PC-9 (cell line): Measurements from ENCODE around the gene LEO1. TPM values are rescaled to one million over a fixed set of nuclear protein-coding genes. Genes with fewer than 3 reads are reported as not detected.
A peak's percentile ranks its signal among the peaks of the same experiment; 100 is the strongest.

Experiments
- BruUV-seq: library from RNA; stranded (reverse); fragments of 400-500 nt; replicated peaks from 2 replicates; lab custom pipeline; 2021; lab: Mats Ljungman, UMichigan
- CTCF ChIA-PET: fragments of 300-600 bp; sonication (Branson Sonifier 250); formaldehyde crosslinking; loops from one replicate; lab custom pipeline; 2022; ENCODE audit warnings: antibody characterized with exemption; lab: Charles Lee
- POLR2A ChIA-PET: fragments of 300-600 bp; sonication (Branson Sonifier 250); formaldehyde crosslinking; loops from one replicate; lab custom pipeline; 2022; ENCODE audit warnings: antibody characterized with exemption; ENCODE audit not compliant: unreplicated experiment; lab: Charles Lee
- DNase-seq, 2 experiments: peaks; one replicate each; pipeline versions ENCODE4 v3.0.0 to v3.0.0-alpha.2; 2015 to 2022; ENCODE audit warnings: mixed read lengths in 1 of 2
- H2AFZ ChIP-seq: fragments of 200-600 bp; sonication (generic); 2 replicates; pipeline ENCODE4 v1.8.1; 2017; ENCODE audit warnings: antibody characterized with exemption
- H3F3A ChIP-seq: fragments of 200-600 bp; sonication (generic); 2 replicates; pipeline ENCODE4 v1.8.1; 2017; ENCODE audit warnings: antibody characterized with exemption, mild to moderate bottlenecking, low read depth; ENCODE audit not compliant: insufficient read depth
- H3K27ac ChIP-seq: fragments of 200-600 bp; sonication (generic); 2 replicates; pipeline ENCODE4 v1.6.1; 2016; ENCODE audit warnings: mixed run types
- H3K27me3 ChIP-seq: fragments of 200-600 bp; sonication (generic); 2 replicates; pipeline ENCODE4 v1.6.1; 2016; ENCODE audit warnings: low read depth, mixed run types; ENCODE audit not compliant: insufficient read depth
- H3K36me3 ChIP-seq: fragments of 200-600 bp; sonication (generic); 2 replicates; pipeline ENCODE4 v1.6.1; 2016; ENCODE audit warnings: low read depth, mixed run types
- H3K4me1 ChIP-seq: fragments of 200-600 bp; sonication (generic); replicated peaks from 2 replicates; pipeline ENCODE4 v1.6.1; 2016; ENCODE audit warnings: mixed run types; ENCODE audit not compliant: insufficient read depth
- H3K4me2 ChIP-seq: fragments of 200-600 bp; sonication (generic); 2 replicates; pipeline ENCODE4 v1.6.1; 2017; ENCODE audit warnings: mixed run types
- H3K4me3 ChIP-seq: fragments of 200-600 bp; sonication (generic); 2 replicates; pipeline ENCODE4 v1.6.1; 2016; ENCODE audit warnings: mixed run types
- H3K79me2 ChIP-seq: fragments of 200-600 bp; sonication (generic); 2 replicates; pipeline ENCODE4 v1.6.1; 2017; ENCODE audit warnings: low read depth, mixed run types
- H3K9me2 ChIP-seq: fragments of 200-600 bp; sonication (generic); 2 replicates; pipeline ENCODE4 v1.8.1; 2017; ENCODE audit warnings: mild to moderate bottlenecking; ENCODE audit not compliant: insufficient read depth
- H3K9me3 ChIP-seq: fragments of 200-600 bp; sonication (generic); 2 replicates; pipeline ENCODE4 v1.8.1; 2016; ENCODE audit warnings: low read depth; ENCODE audit not compliant: insufficient read depth
- H4K20me1 ChIP-seq: fragments of 200-600 bp; sonication (generic); 2 replicates; pipeline ENCODE4 v1.8.1; 2017; ENCODE audit not compliant: insufficient read depth
- EZH2 ChIP-seq: fragments of 200-600 bp; sonication (generic); IDR thresholded peaks from 2 replicates; pipeline ENCODE4 v1.8.0; 2017; ENCODE audit warnings: antibody characterized with exemption, low read depth
- intact Hi-C: fragments of 100-400 bp; cut with micrococcal nuclease; formaldehyde crosslinking; loops from one replicate; pipeline ENCODE4 v1.10.0; 2022; ENCODE audit not compliant: unreplicated experiment
- total RNA-seq: library from RNA; stranded (reverse); gene quantifications from 2 replicates; pipeline ENCODE4 v1.2.3, GENCODE V29; 2021
- TF ChIP-seq, protein P1 (sequence below): fragments of 200-600 bp; sonication (generic); conservative IDR thresholded peaks from 2 replicates; pipeline ENCODE4 v1.6.1; 2017; ENCODE audit warnings: mixed run types, antibody characterized with exemption, mild to moderate bottlenecking, moderate library complexity

The LEO1 gene
- total RNA-seq, 1 experiment from 2014 or later: 21.7 TPM

DNA sequence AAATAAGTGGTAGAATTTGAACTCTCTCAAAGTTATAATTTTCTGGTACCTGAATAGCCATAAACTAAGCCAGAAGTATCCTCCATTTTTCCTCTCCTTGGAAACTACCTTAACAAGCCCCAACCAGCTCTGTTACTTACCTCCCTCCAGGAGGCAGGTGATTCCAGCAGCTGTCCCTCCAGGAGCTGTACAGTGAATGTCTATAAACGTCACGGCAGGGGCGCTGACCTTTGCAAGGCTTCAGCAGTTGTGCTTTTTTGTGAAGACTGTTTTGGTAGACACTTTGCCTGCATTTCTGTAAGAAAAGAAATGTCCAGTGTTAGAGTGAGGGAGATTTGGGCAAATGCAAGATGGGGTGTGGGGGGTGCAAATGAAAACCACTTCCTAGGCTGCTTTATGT is 67.2 kb downstream of the LEO1 start:
- Histone ChIP-seq H3K9me3 (no peaks in the 10 kb centered on the region), H3F3A (peaks cover 21% of the 10 kb centered on the region), H3K4me2 (no peak overlapping the region), H3K27me3 (no peaks in the 10 kb centered on the region), H2AFZ (no peak overlapping the region), H3K36me3 (peaks cover 25% of the 10 kb centered on the region), H3K9me2 (no peaks in the 10 kb centered on the region), H4K20me1 (0 out of 2 replicates have a peak, but pooled peaks cover 4% of the 10 kb centered on the region), H3K4me3 (no peak overlapping the region), H3K27ac (no peak overlapping the region), H3K4me1 (peaks cover 27% of the 10 kb centered on the region), H3K79me2 (no peaks in the 10 kb centered on the region)
- TF ChIP-seq, protein P1, sequence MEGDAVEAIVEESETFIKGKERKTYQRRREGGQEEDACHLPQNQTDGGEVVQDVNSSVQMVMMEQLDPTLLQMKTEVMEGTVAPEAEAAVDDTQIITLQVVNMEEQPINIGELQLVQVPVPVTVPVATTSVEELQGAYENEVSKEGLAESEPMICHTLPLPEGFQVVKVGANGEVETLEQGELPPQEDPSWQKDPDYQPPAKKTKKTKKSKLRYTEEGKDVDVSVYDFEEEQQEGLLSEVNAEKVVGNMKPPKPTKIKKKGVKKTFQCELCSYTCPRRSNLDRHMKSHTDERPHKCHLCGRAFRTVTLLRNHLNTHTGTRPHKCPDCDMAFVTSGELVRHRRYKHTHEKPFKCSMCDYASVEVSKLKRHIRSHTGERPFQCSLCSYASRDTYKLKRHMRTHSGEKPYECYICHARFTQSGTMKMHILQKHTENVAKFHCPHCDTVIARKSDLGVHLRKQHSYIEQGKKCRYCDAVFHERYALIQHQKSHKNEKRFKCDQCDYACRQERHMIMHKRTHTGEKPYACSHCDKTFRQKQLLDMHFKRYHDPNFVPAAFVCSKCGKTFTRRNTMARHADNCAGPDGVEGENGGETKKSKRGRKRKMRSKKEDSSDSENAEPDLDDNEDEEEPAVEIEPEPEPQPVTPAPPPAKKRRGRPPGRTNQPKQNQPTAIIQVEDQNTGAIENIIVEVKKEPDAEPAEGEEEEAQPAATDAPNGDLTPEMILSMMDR: no peak
- TF ChIP-seq EZH2: no peak
- BruUV-seq: no TSS peak
- POLR2A ChIA-PET: no interaction called here
- DNase-seq: no peak
- CTCF ChIA-PET: interaction anchor here (0.5 to 1.9 kb wide), 3 partner anchors 10 to 118 kb away, joined by 3 to 7 read pairs (median 5); no protein-coding TSS in a partner anchor
- intact Hi-C loops: no loop called here

DNA sequence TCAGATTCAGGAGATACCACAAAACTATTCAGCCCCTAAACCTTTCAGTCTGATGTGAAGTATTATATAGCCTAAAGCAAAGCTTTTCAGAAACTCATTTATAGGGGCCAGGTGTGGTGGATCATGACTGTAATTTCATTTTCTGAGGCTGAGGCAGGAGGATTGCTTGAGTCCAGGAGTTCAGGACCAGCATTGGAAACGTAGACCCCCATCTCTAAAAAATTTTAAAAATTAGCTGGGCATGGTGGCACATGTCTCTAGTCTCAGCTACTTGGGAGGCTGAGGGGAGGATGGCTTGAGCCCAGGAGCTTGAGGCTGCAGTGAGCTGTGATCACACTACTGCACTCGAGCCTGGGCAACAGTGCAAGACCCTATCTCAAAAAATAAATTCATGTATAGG is 82.1 kb downstream of the LEO1 start:
- no TSS peak for BruUV-seq
- Histone ChIP-seq H3K27ac (no peak overlapping the region), H3K9me3 (no peaks in the 10 kb centered on the region), H3K36me3 (0 out of 2 replicates have a peak, but pooled peaks cover 4% of the 10 kb centered on the region), H3K79me2 (peaks cover 9% of the 10 kb centered on the region), H4K20me1 (peaks cover 7% of the 10 kb centered on the region; the same call in 1 of the 2 replicates), H3K27me3 (no peaks in the 10 kb centered on the region), H3K4me3 (no peak overlapping the region), H2AFZ (no peak overlapping the region), H3K9me2 (no peaks in the 10 kb centered on the region), H3K4me1 (peaks cover 9% of the 10 kb centered on the region), H3F3A (peaks cover 16% of the 10 kb centered on the region; the same call in 1 of the 2 replicates), H3K4me2 (no peak overlapping the region)
- POLR2A ChIA-PET: interaction anchor here (0.5 kb wide), 1 partner anchor 375 kb away, joined by 19 read pairs; no protein-coding TSS in a partner anchor
- CTCF ChIA-PET: interaction anchor here (0.5 to 0.6 kb wide), 2 partner anchors 16 to 34 kb away, joined by 3 to 4 read pairs; no protein-coding TSS in a partner anchor
- TF ChIP-seq, protein P1: no peak
- no peak for TF ChIP-seq EZH2
- DNase-seq: no peak
- intact Hi-C loops: no loop called here

DNA sequence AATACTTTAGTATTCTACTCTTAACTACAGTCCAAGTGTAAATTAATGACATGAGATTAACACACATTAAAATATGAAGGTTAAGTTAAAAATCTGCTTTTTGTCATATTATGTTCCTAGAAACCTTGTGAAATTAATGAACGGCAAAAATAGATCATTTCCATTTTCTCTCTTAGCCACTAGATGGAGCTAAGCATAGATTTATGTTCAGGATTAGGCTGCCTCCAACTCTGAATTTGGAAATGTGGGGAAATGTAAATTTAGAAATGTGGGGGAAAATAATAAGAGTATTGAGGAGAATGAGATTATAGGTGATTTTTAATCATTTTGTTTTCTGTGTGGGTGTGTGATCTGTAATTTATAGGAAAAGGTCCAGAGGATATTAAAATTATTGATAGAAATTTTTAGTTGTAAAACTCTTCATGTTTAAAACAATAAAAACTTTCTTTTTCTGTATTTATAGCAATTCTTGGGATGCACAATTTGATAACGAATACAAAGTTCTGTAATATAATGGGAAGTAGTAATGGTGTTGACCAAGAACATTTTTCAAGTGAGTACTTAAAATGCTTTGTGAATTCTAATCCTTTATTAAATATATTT is 82.9 kb downstream of the LEO1 start:
- TF ChIP-seq, protein P1: peak; percentile 78
- TF ChIP-seq EZH2: no peak
- Histone ChIP-seq H4K20me1 (peaks cover 7% of the 10 kb centered on the region; the same call in 1 of the 2 replicates), H3K4me1 (peaks cover 9% of the 10 kb centered on the region), H3K9me2 (no peaks in the 10 kb centered on the region), H3K36me3 (0 out of 2 replicates have a peak, but pooled peaks cover 4% of the 10 kb centered on the region), H3K9me3 (no peaks in the 10 kb centered on the region), H2AFZ (no peak overlapping the region), H3K27ac (peak overlapping the region; percentile 55), H3K79me2 (peaks cover 15% of the 10 kb centered on the region), H3K4me3 (no peak overlapping the region), H3K4me2 (peak overlapping the region; percentile 21), H3K27me3 (no peaks in the 10 kb centered on the region), H3F3A (peaks cover 16% of the 10 kb centered on the region; the same call in 1 of the 2 replicates)
- CTCF ChIA-PET: interaction anchor here (0.6 to 1.4 kb wide), 4 partner anchors 11 to 258 kb away, joined by 3 read pairs; no protein-coding TSS in a partner anchor
- DNase-seq: no peak
- intact Hi-C loops: no loop called here
- POLR2A ChIA-PET: no interaction called here
- no TSS peak for BruUV-seq

Other genes with a start within 250 kb of the LEO1 start
- gene LYSMD2, start 234.1 kb downstream of the LEO1 start, total RNA-seq: 9.7 and 11.1 TPM in 2 replicates
- gene TMOD2, start 220.2 kb downstream of the LEO1 start, total RNA-seq: 2.7 and 4.2 TPM in 2 replicates
- gene TMOD3, start 142.1 kb downstream of the LEO1 start, total RNA-seq: 94.9 and 125 TPM in 2 replicates
- 27.5 and 38.7 TPM in 2 replicates for gene MAPK6, start 47.4 kb upstream of the LEO1 start, total RNA-seq
- gene BCL2L10, start 141.0 kb upstream of the LEO1 start, total RNA-seq: 0.43 and 0.48 TPM in 2 replicates
- gene GNB5, start 219.6 kb upstream of the LEO1 start, total RNA-seq: 25.0 and 26.0 TPM in 2 replicates